ENCODE data around the gene POLD2. TPM values are rescaled to one million over a fixed set of nuclear protein-coding genes. Genes with fewer than 3 reads are reported as not detected.

The POLD2 gene
- total RNA-seq, 1 experiment from 2014 or later, result 127 TPM

DNA sequence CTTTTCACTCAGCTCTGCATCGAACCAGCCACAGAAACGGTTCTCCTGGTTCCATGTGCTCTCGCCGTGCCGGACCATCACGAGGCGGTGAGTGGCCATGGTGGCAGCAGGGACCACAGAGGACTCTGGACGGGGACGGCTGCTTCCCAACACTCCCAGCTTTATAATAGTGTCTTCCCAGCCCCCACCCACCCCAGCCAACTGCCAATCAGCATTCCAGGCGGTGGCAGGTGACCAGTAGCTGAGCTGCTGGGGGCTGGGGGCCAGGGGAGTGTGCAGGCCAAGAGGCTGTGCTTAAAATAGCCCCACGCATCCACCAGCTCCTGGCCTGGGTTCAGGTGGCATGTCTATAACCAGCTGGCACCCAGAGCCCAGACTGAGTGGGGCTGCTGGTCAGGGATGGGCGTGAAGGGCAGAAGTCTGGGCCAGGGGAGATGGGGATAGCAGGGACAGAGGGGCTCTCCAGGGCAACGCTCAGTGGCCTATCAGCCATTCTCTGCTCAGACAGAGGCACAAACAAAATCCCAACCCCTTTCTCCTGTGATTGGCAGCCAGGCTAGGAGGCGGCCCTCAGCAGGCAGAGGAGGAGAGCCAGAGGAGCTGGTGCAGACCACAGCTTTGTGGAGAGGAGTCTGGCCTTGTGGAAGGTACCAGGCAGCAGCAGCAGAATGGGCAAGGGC, 57.8 kb downstream of the POLD2 start, which contains the start of gene PGAM2:
Gene PGAM2 (minus strand): TSS at position 137 of the 680 bp plus-strand sequence. CDS start 38 bp downstream, at position 99.
- DNase-seq (ENCODE audit: low read depth), result peak; percentile 60

DNA sequence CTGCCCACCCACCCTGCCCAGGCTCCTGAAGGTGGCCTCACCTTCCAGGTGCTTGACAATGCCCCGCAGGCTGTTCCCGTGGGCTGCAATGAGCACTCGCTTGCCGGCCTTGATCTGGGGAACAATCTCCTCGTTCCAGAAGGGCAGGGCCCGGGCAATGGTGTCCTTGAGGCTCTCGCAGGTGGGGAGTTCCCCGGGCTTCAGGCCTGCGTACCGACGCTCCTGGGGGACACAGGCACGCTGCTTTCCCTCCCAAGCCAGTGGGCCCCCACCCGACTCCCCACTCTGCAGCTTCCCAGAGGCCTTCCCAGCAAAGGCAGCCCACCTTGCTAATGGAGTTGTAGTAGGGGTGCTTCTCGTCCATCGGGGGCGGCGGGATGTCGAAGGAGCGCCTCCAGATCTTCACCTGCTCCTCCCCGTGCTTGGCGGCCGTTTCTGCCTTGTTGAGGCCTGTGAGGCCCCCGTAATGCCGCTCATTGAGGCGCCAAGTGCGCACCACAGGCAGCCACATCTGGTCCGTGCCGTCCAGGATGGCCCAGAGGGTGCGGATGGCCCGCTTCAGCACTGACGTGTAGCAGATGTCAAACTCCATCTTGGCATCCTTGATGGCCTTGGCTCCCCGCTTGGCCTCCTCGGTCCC, 58.4 kb downstream of the POLD2 start:
- no peak for DNase-seq (ENCODE audit: low read depth)

Other genes starting within 250 kb of the POLD2 start
- 40.9 and 45.0 TPM in 2 replicates for gene URGCP, start 217.0 kb downstream of the POLD2 start, total RNA-seq (2014; rRNA removed; shearing (Covaris generic))
- 23.5 and 41.7 TPM in 2 replicates for gene UBE2D4, start 197.1 kb downstream of the POLD2 start, total RNA-seq (2014; rRNA removed; shearing (Covaris generic))
- gene SPDYE1, start 125.7 kb downstream of the POLD2 start, total RNA-seq (2014; rRNA removed; shearing (Covaris generic)), result not detected in 2 replicates
- gene DBNL, start 78.8 kb downstream of the POLD2 start, total RNA-seq (2014; rRNA removed; shearing (Covaris generic)), result 110 and 183 TPM in 2 replicates
- gene PGAM2, start 58.0 kb downstream of the POLD2 start, total RNA-seq (2014; rRNA removed; shearing (Covaris generic)), result 1.2 TPM in 2 replicates
- gene POLM, start 41.0 kb downstream of the POLD2 start, total RNA-seq (2014; rRNA removed; shearing (Covaris generic)), result 18.0 and 33.6 TPM in 2 replicates
- gene AEBP1, start 19.2 kb downstream of the POLD2 start, total RNA-seq (2014; rRNA removed; shearing (Covaris generic)), result 0.44 TPM in 1 of 2 replicates, not detected in the other
- not detected in 2 replicates for gene MYL7, start 17.8 kb upstream of the POLD2 start, total RNA-seq (2014; rRNA removed; shearing (Covaris generic))
- not detected in 2 replicates for gene GCK, start 65.9 kb upstream of the POLD2 start, total RNA-seq (2014; rRNA removed; shearing (Covaris generic))
- gene YKT6, start 77.4 kb upstream of the POLD2 start, total RNA-seq (2014; rRNA removed; shearing (Covaris generic)), result 106 and 128 TPM in 2 replicates
- gene CAMK2B, start 202.0 kb upstream of the POLD2 start, total RNA-seq (2014; rRNA removed; shearing (Covaris generic)), result 0.49 TPM in 1 of 2 replicates, not detected in the other